WTC11 (cell line): ENCODE measurements around the gene TAF7L. TPM values are rescaled to one million over a fixed set of nuclear protein-coding genes. Genes with fewer than 3 reads are reported as not detected.

Source experiments
- ATAC-seq: fragments of 200-7000 bp; cut with Tn5 transposase; 2 replicates; pipeline ENCODE4 v1.10.0; 2021; ENCODE audit warnings: mild to moderate bottlenecking, moderate library complexity
- CTCF ChIA-PET: fragments of 300-600 bp; sonication (Branson Sonifier 250); formaldehyde crosslinking; loops from one replicate; lab custom pipeline; 2021; ENCODE audit warnings: antibody characterized with exemption; lab: Charles Lee
- POLR2A ChIA-PET: fragments of 350-600 bp; sonication (Branson Sonifier 250); formaldehyde crosslinking; loops from one replicate; lab custom pipeline; 2021; ENCODE audit warnings: antibody characterized with exemption; lab: Charles Lee
- DNase-seq: peaks from one replicate; pipeline ENCODE4 v3.0.0; 2021; ENCODE audit warnings: low spot score
- H3K27ac Mint-ChIP-seq: 2 replicates; pipeline ENCODE4 v1.8.0; 2021; ENCODE audit warnings: mixed read lengths
- H3K27me3 Mint-ChIP-seq: 2 replicates; pipeline ENCODE4 v1.8.0; 2021; ENCODE audit warnings: low read depth, mild to moderate bottlenecking, moderate library complexity, mixed read lengths
- H3K36me3 Mint-ChIP-seq: 2 replicates; pipeline ENCODE4 v1.8.0; 2021; ENCODE audit warnings: mixed read lengths
- H3K4me1 Mint-ChIP-seq: 2 replicates; pipeline ENCODE4 v1.8.0; 2022; ENCODE audit warnings: mixed read lengths
- H3K4me3 Mint-ChIP-seq: 2 replicates; pipeline ENCODE4 v1.8.0; 2021; ENCODE audit warnings: mild to moderate bottlenecking, moderate library complexity, mixed read lengths
- H3K9me3 Mint-ChIP-seq: 2 replicates; pipeline ENCODE4 v1.8.0; 2021; ENCODE audit warnings: mixed read lengths
- AFF4 ChIP-seq: sonication (generic); formaldehyde crosslinking; IDR thresholded peaks from 2 replicates; pipeline ENCODE4 v1.8.1; 2023; ENCODE audit warnings: mild to moderate bottlenecking, missing genetic modification reagents, borderline replicate concordance
- ATF2 ChIP-seq: sonication (generic); formaldehyde crosslinking; IDR thresholded peaks from 2 replicates; pipeline ENCODE4 v1.8.1; 2022; ENCODE audit warnings: low read depth, missing genetic modification reagents, borderline replicate concordance
- ATF6 ChIP-seq: sonication (generic); formaldehyde crosslinking; IDR thresholded peaks from 2 replicates; pipeline ENCODE4 v1.8.1; 2023; ENCODE audit warnings: mild to moderate bottlenecking, missing genetic modification reagents
- CREB1 ChIP-seq: sonication (generic); formaldehyde crosslinking; IDR thresholded peaks from 2 replicates; pipeline ENCODE4 v1.8.0; 2023; ENCODE audit warnings: mild to moderate bottlenecking, missing genetic modification reagents
- CREM ChIP-seq: sonication (generic); formaldehyde crosslinking; IDR thresholded peaks from 2 replicates; pipeline ENCODE4 v1.8.1; 2022; ENCODE audit warnings: mild to moderate bottlenecking, missing genetic modification reagents, moderate library complexity
- CTCF ChIP-seq: fragments of 200-600 bp; IDR thresholded peaks from 2 replicates; pipeline ENCODE4 v1.8.0; 2022; ENCODE audit warnings: antibody characterized with exemption
- ESRRA ChIP-seq: sonication (generic); formaldehyde crosslinking; IDR thresholded peaks from 2 replicates; pipeline ENCODE4 v1.8.1; 2022; ENCODE audit warnings: mild to moderate bottlenecking, missing genetic modification reagents, borderline replicate concordance
- FOXK1 ChIP-seq: sonication (generic); formaldehyde crosslinking; IDR thresholded peaks from 2 replicates; pipeline ENCODE4 v1.8.0; 2022; ENCODE audit warnings: mild to moderate bottlenecking, moderate library complexity, missing genetic modification reagents
- FOXP4 ChIP-seq: sonication (generic); formaldehyde crosslinking; IDR thresholded peaks from 2 replicates; pipeline ENCODE4 v1.8.0; 2022; ENCODE audit warnings: mild to moderate bottlenecking, missing genetic modification reagents
- GRHL2 ChIP-seq: fragments of 250-450 bp; sonication (Bioruptor Pico); IDR thresholded peaks from 2 replicates; pipeline ENCODE4 v1.8.0; 2022; ENCODE audit warnings: mild to moderate bottlenecking, moderate library complexity; ENCODE audit not compliant: insufficient replicate concordance, severe bottlenecking
- HMGA2 ChIP-seq: fragments of 250-450 bp; sonication (Bioruptor Pico); IDR thresholded peaks from 2 replicates; pipeline ENCODE4 v1.4.0; 2021; ENCODE audit warnings: mild to moderate bottlenecking, moderate library complexity
- JUN ChIP-seq: sonication (generic); formaldehyde crosslinking; IDR thresholded peaks from 2 replicates; pipeline ENCODE4 v1.8.0; 2023; ENCODE audit warnings: mild to moderate bottlenecking, missing genetic modification reagents
- MYBL2 ChIP-seq: sonication (generic); formaldehyde crosslinking; IDR thresholded peaks from 2 replicates; pipeline ENCODE4 v1.8.1; 2023; ENCODE audit warnings: mild to moderate bottlenecking, moderate library complexity, missing genetic modification reagents
- NR3C1 ChIP-seq: sonication (generic); formaldehyde crosslinking; conservative IDR thresholded peaks from 2 replicates; pipeline ENCODE4 v1.8.1; 2023; ENCODE audit warnings: low read depth, mild to moderate bottlenecking, missing genetic modification reagents
- PRRX2 ChIP-seq: fragments of 250-450 bp; sonication (Bioruptor Pico); IDR thresholded peaks from 2 replicates; pipeline ENCODE4 v1.8.0; 2021; ENCODE audit warnings: mild to moderate bottlenecking
- TEAD1 ChIP-seq: sonication (generic); formaldehyde crosslinking; IDR thresholded peaks from 2 replicates; pipeline ENCODE4 v1.8.0; 2022; ENCODE audit warnings: mild to moderate bottlenecking, missing genetic modification reagents
- USF2 ChIP-seq: sonication (generic); formaldehyde crosslinking; IDR thresholded peaks from 2 replicates; pipeline ENCODE4 v1.8.1; 2023; ENCODE audit warnings: mild to moderate bottlenecking, missing genetic modification reagents, moderate library complexity
- ZBTB21 ChIP-seq: sonication (generic); formaldehyde crosslinking; IDR thresholded peaks from 2 replicates; pipeline ENCODE4 v1.8.1; 2023; ENCODE audit warnings: mild to moderate bottlenecking, missing genetic modification reagents, borderline replicate concordance
- ZNF121 ChIP-seq: sonication (generic); formaldehyde crosslinking; IDR thresholded peaks from 2 replicates; pipeline ENCODE4 v1.8.0; 2023; ENCODE audit warnings: missing genetic modification reagents
- ZNF232 ChIP-seq: sonication (generic); formaldehyde crosslinking; IDR thresholded peaks from 2 replicates; pipeline ENCODE4 v1.8.0; 2022; ENCODE audit warnings: mild to moderate bottlenecking, missing genetic modification reagents
- ZNF317 ChIP-seq: sonication (generic); formaldehyde crosslinking; IDR thresholded peaks from 2 replicates; pipeline ENCODE4 v1.8.1; 2023; ENCODE audit warnings: low read depth, mild to moderate bottlenecking, moderate library complexity, missing genetic modification reagents, borderline replicate concordance
- ZNF396 ChIP-seq: fragments of 250-450 bp; sonication (Bioruptor Pico); IDR thresholded peaks from 2 replicates; pipeline ENCODE4 v1.8.0; 2021; ENCODE audit warnings: mild to moderate bottlenecking, moderate library complexity, borderline replicate concordance
- total RNA-seq: library from RNA; stranded (reverse); gene quantifications from 3 replicates; pipeline ENCODE4 v1.2.3, GENCODE V29; 2021

TAF7L gene
- total RNA-seq, 1 experiment from 2014 or later, result 0.17 TPM

GRCh38 chrX:101232316-101232715 is 58.8 kb downstream of the TAF7L start (continued):
- TF ChIP-seq FOXP4 (CRISPR knock-in tag) (no peak), ZNF232 (CRISPR knock-in tag) (no peak), ATF6 (CRISPR knock-in tag) (no peak), ZBTB21 (CRISPR knock-in tag) (no peak), ZNF317 (CRISPR knock-in tag) (no peak), FOXK1 (CRISPR knock-in tag) (no peak), CREB1 (CRISPR knock-in tag) (no peak), CREM (no peak)
- TF ChIP-seq, all 79 proteins: peak for 0

GRCh38 chrX:101231080-101231479 is 60.1 kb downstream of the TAF7L start:
- Mint-ChIP-seq H3K27ac (no peak overlapping the region), H3K27me3 (no peaks in the 10 kb centered on the region), H3K36me3 (no peaks in the 10 kb centered on the region), H3K9me3 (no peaks in the 10 kb centered on the region), H3K4me3 (no peak overlapping the region), H3K4me1 (peaks cover 7% of the 10 kb centered on the region)
- ChIA-PET POLR2A (no interaction called here), CTCF (no interaction called here)
- ATAC-seq, result no peak
- no peak for TF ChIP-seq TEAD1 (CRISPR knock-in tag)
- no peak for TF ChIP-seq ATF2 (CRISPR knock-in tag)
- no peak for TF ChIP-seq GRHL2 (CRISPR knock-in tag)
- TF ChIP-seq ESRRA (CRISPR knock-in tag), result no peak
- no peak for TF ChIP-seq CTCF
- TF ChIP-seq USF2 (CRISPR knock-in tag), result no peak
- no peak for DNase-seq

- H3K9me3 Mint-ChIP-seq, result no peaks in the 10 kb centered on the region
- TF ChIP-seq HMGA2 (no peak), JUN (CRISPR knock-in tag) (no peak), NR3C1 (CRISPR knock-in tag) (no peak), ZNF396 (no peak), AFF4 (no peak), PRRX2 (CRISPR knock-in tag) (no peak), ZNF121 (no peak), MYBL2 (CRISPR knock-in tag) (no peak)
- TF ChIP-seq, all 79 proteins: peak for 0
- peaks cover 7% of the 10 kb centered on the region for H3K4me1 Mint-ChIP-seq
- ATAC-seq (no peak), DNase-seq (no peak)
- H3K27ac Mint-ChIP-seq, result no peak overlapping the region
- no peaks in the 10 kb centered on the region for H3K36me3 Mint-ChIP-seq
- POLR2A ChIA-PET, result no interaction called here
- H3K4me3 Mint-ChIP-seq, result no peak overlapping the region
- H3K27me3 Mint-ChIP-seq, result no peaks in the 10 kb centered on the region
- CTCF ChIA-PET, result no interaction called here
These were observed 60.5 kb downstream of the TAF7L start for GRCh38 chrX:101230636-101231035.
